Coronary artery (tissue), 2 donors: ENCODE results near the gene SLC35F3.

ENCODE experiments used
- DNase-seq: peaks from one replicate; pipeline ENCODE4 v3.0.0-alpha.2; 2017; ENCODE audit warnings: low spot score
- H3K27ac ChIP-seq, 2 donors: fragments of 200-600 bp; sonication (generic); one replicate each; pipeline ENCODE4 v1.5.1; 2016 to 2019
- H3K4me3 ChIP-seq: fragments of 200-600 bp; sonication (generic); 2 replicates; pipeline ENCODE4 v1.5.1; 2016; ENCODE audit warnings: mild to moderate bottlenecking, moderate library complexity
- CTCF ChIP-seq: fragments of 200-600 bp; sonication (generic); IDR thresholded peaks from one replicate; pipeline ENCODE4 v1.5.1; 2019; ENCODE audit warnings: antibody characterized with exemption

SLC35F3 gene

GRCh38 chr1:233912909-233913308 is 8.4 kb downstream of the SLC35F3 start:
- Histone ChIP-seq H3K27ac (no peak overlapping the region), H3K4me3 (no peak overlapping the region)
- TF ChIP-seq CTCF: no peak
- DNase-seq: no peak

GRCh38 chr1:233916706-233917105 is 12.2 kb downstream of the SLC35F3 start:
- no peak overlapping the region for H3K27ac ChIP-seq
- no peak for DNase-seq
- H3K4me3 ChIP-seq: no peak overlapping the region
- no peak for TF ChIP-seq CTCF

- Histone ChIP-seq H3K27ac (no peak overlapping the region), H3K4me3 (no peak overlapping the region)
- no peak for DNase-seq
- no peak for TF ChIP-seq CTCF
Observed at GRCh38 chr1:233919786-233920185, 15.3 kb downstream of the SLC35F3 start.

GRCh38 chr1:233928123-233928522 is 23.6 kb downstream of the SLC35F3 start:
- TF ChIP-seq CTCF: no peak
- DNase-seq: no peak
- Histone ChIP-seq H3K27ac (no peak overlapping the region), H3K4me3 (no peak overlapping the region)

GRCh38 chr1:233933339-233933738 is 28.9 kb downstream of the SLC35F3 start:
- Histone ChIP-seq H3K4me3 (no peak overlapping the region), H3K27ac (no peak overlapping the region)
- DNase-seq: no peak
- TF ChIP-seq CTCF: no peak

- TF ChIP-seq CTCF: no peak
- no peak for DNase-seq
- no peak overlapping the region for H3K27ac ChIP-seq
- H3K4me3 ChIP-seq: no peak overlapping the region
Observed at GRCh38 chr1:233935297-233935868, 30.9 kb downstream of the SLC35F3 start.

- no peak for DNase-seq
- TF ChIP-seq CTCF: no peak
- H3K27ac ChIP-seq: no peak overlapping the region
Observed at GRCh38 chr1:233936422-233936821, 31.9 kb downstream of the SLC35F3 start.

More at GRCh38 chr1:233936422-233936821, 31.9 kb downstream of the SLC35F3 start:
- no peak overlapping the region for H3K4me3 ChIP-seq
